SK-N-SH (cell line): Measurements from ENCODE around the gene RPA1. TPM values are rescaled to one million over a fixed set of nuclear protein-coding genes. Genes with fewer than 3 reads are reported as not detected.

ENCODE experiments used
- CTCF ChIA-PET: fragments of 300-600, 350-600 bp; formaldehyde crosslinking; extraction: SDS; loops from one replicate; lab custom pipeline; 2021; lab: Yijun Ruan, JAX
- POLR2A ChIA-PET: fragments of 350-600 bp; sonication (Branson Sonifier 250); formaldehyde crosslinking; extraction: SDS; loops from one replicate; lab custom pipeline; 2020; ENCODE audit warnings: antibody characterized with exemption, inconsistent platforms; lab: Yijun Ruan, JAX
- DNase-seq: peaks from one replicate; pipeline ENCODE4 v3.0.0; 2012
- H2AFZ ChIP-seq: fragments of 200-600 bp; sonication (generic); 2 replicates; pipeline ENCODE4 v1.8.1; 2016; ENCODE audit warnings: antibody characterized with exemption, mild to moderate bottlenecking, low read depth
- H3F3A ChIP-seq: fragments of 200-600 bp; sonication (generic); replicated peaks from 2 replicates; pipeline ENCODE3; 2016; ENCODE audit warnings: antibody characterized with exemption, mild to moderate bottlenecking; ENCODE audit not compliant: insufficient read depth
- H3K27ac ChIP-seq, 2 experiments: fragments of 200-500 bp in 1 of 2; fragments of 200-600 bp in 1 of 2; sonication (Bioruptor generic) in 1 of 2; sonication (generic), shearing (Covaris generic) in 1 of 2; 2 replicates each; pipeline versions ENCODE4 v1.5.1 to v1.6.1; 2014 to 2016; ENCODE audit warnings: low read depth in 2 of 2, inconsistent platforms in 1 of 2, low read length in 1 of 2, mild to moderate bottlenecking in 1 of 2, mixed read lengths in 1 of 2
- H3K27me3 ChIP-seq: fragments of 200-600 bp; sonication (generic), shearing (Covaris generic); 2 replicates; pipeline ENCODE4 v1.6.1; 2016; ENCODE audit warnings: mixed run types; ENCODE audit not compliant: insufficient read depth
- H3K36me3 ChIP-seq, 2 experiments: fragments of 200-500 bp in 1 of 2; fragments of 200-600 bp in 1 of 2; sonication (Bioruptor generic) in 1 of 2; sonication (generic) in 1 of 2; replicated peaks in 1 of 2; 2 replicates each; pipeline versions ENCODE3 to v1.5.1; 2014 to 2016; ENCODE audit warnings: low read length in 1 of 2, mild to moderate bottlenecking in 1 of 2; ENCODE audit not compliant: insufficient read depth in 2 of 2, control insufficient read depth in 1 of 2
- H3K4me1 ChIP-seq, 2 experiments: fragments of 200-500 bp in 1 of 2; fragments of 200-600 bp in 1 of 2; sonication (Bioruptor generic) in 1 of 2; sonication (generic), shearing (Covaris generic) in 1 of 2; 2 replicates each; pipeline versions ENCODE4 v1.5.1 to v1.6.1; 2014 to 2016; ENCODE audit warnings: low read depth in 1 of 2, low read length in 1 of 2, mixed run types in 1 of 2; ENCODE audit not compliant: insufficient read depth in 2 of 2, control insufficient read depth in 1 of 2
- H3K4me2 ChIP-seq: fragments of 200-600 bp; sonication (generic), shearing (Covaris generic); 2 replicates; pipeline ENCODE4 v1.6.1; 2017; ENCODE audit warnings: mixed run types
- H3K4me3 ChIP-seq, 2 experiments: fragments of 200-500 bp in 1 of 2; fragments of 200-600 bp in 1 of 2; sonication (Bioruptor generic) in 1 of 2; sonication (generic), shearing (Covaris generic) in 1 of 2; 2 replicates each; pipeline versions ENCODE4 v1.5.1 to v1.8.1; 2014 to 2016; ENCODE audit warnings: low read depth in 2 of 2, inconsistent platforms in 1 of 2, low read length in 1 of 2, mild to moderate bottlenecking in 1 of 2, mixed read lengths in 1 of 2, moderate library complexity in 1 of 2
- H3K79me2 ChIP-seq: fragments of 200-600 bp; sonication (generic); 2 replicates; pipeline ENCODE4 v1.8.1; 2017; ENCODE audit warnings: mild to moderate bottlenecking; ENCODE audit not compliant: insufficient read depth
- H3K9ac ChIP-seq: fragments of 200-600 bp; sonication (generic); 2 replicates; pipeline ENCODE4 v1.6.1; 2017; ENCODE audit warnings: mixed run types
- H3K9me2 ChIP-seq: fragments of 200-600 bp; sonication (generic); 2 replicates; pipeline ENCODE4 v1.6.1; 2017; ENCODE audit warnings: mixed run types
- H3K9me3 ChIP-seq: fragments of 200-600 bp; sonication (generic); 2 replicates; pipeline ENCODE4 v1.6.1; 2017; ENCODE audit warnings: mixed run types, mild to moderate bottlenecking, moderate library complexity
- H4K20me1 ChIP-seq: fragments of 200-600 bp; sonication (generic); 2 replicates; pipeline ENCODE4 v1.6.1; 2017; ENCODE audit warnings: mild to moderate bottlenecking, mixed run types; ENCODE audit not compliant: insufficient read depth
- ELF1 ChIP-seq: IDR thresholded peaks from 2 replicates; pipeline ENCODE4 v1.4.0; 2012
- EZH2phosphoT487 ChIP-seq: fragments of 200-600 bp; sonication (generic); IDR thresholded peaks from 2 replicates; pipeline ENCODE4 v1.6.1; 2017; ENCODE audit warnings: low read depth, mixed run types, mild to moderate bottlenecking, antibody characterized with exemption, moderate library complexity, borderline replicate concordance
- FOXM1 ChIP-seq: IDR thresholded peaks from 2 replicates; pipeline ENCODE4 v1.4.0; 2012; ENCODE audit warnings: low read depth, mild to moderate bottlenecking
- GATA2 ChIP-seq: sonication (generic); formaldehyde crosslinking; IDR thresholded peaks from 2 replicates; pipeline ENCODE4 v1.5.0; 2020; ENCODE audit warnings: mild to moderate bottlenecking, missing genetic modification reagents
- MAX ChIP-seq: IDR thresholded peaks from 2 replicates; pipeline ENCODE4 v1.4.0; 2012; ENCODE audit warnings: low read depth
- MEF2A ChIP-seq: IDR thresholded peaks from 2 replicates; pipeline ENCODE4 v1.4.0; 2012; ENCODE audit warnings: low read depth, borderline replicate concordance
- MXI1 ChIP-seq: IDR thresholded peaks from 2 replicates; pipeline ENCODE4 v1.6.1; 2012; ENCODE audit warnings: mild to moderate bottlenecking, low read depth, low read length, improper control_type of control experiment
- NRF1 ChIP-seq: IDR thresholded peaks from 2 replicates; pipeline ENCODE4 v1.6.1; 2012; ENCODE audit warnings: low read depth, mild to moderate bottlenecking, low read length
- RAD21 ChIP-seq: IDR thresholded peaks from 2 replicates; pipeline ENCODE4 v1.6.1; 2012; ENCODE audit warnings: mild to moderate bottlenecking, low read length
- RFX5 ChIP-seq: IDR thresholded peaks from 2 replicates; pipeline ENCODE4 v1.6.1; 2012; ENCODE audit warnings: mild to moderate bottlenecking, improper control_type of control experiment, low read length
- SMC3 ChIP-seq: IDR thresholded peaks from 2 replicates; pipeline ENCODE4 v1.6.1; 2012; ENCODE audit warnings: low read depth, low read length, improper control_type of control experiment
- TAF1 ChIP-seq: IDR thresholded peaks from 2 replicates; pipeline ENCODE4 v1.6.1; 2012; ENCODE audit warnings: low read depth, mild to moderate bottlenecking, low read length, moderate library complexity, borderline replicate concordance
- ZBTB33 ChIP-seq: IDR thresholded peaks from 2 replicates; pipeline ENCODE4 v1.4.0; 2012; ENCODE audit warnings: low read depth, borderline replicate concordance
- WGBS: methylation state at CpG from one replicate; pipeline ENCODE4 v1.1.6; 2017; ENCODE audit warnings: low lambda C conversion rate; 5-methylcytosine and 5-hydroxymethylcytosine counted together
- polyA plus RNA-seq, 3 experiments: library from polyadenylated mRNA; depleted of rRNA; stranded (reverse); fragments of >200 nt; gene quantifications; 2 replicates each; pipeline ENCODE4 v1.2.3, GENCODE V29; 2012
- TF ChIP-seq, protein P1 (sequence below): fragments of 150-350 bp; IDR thresholded peaks from 2 replicates; pipeline ENCODE4 v1.6.1; 2017; ENCODE audit warnings: antibody characterized with exemption, low read length, low read depth, borderline replicate concordance
- TF ChIP-seq, protein P2 (sequence below): IDR thresholded peaks from 2 replicates; pipeline ENCODE4 v1.4.0; 2012; ENCODE audit warnings: low read depth, borderline replicate concordance
- TF ChIP-seq, protein P3 (sequence below): IDR thresholded peaks from 2 replicates; pipeline ENCODE4; 2012

RPA1 gene
- polyA plus RNA-seq, 1 of the 3 experiments (the other 2 are of a cell fraction) = 47.2 TPM

DNA sequence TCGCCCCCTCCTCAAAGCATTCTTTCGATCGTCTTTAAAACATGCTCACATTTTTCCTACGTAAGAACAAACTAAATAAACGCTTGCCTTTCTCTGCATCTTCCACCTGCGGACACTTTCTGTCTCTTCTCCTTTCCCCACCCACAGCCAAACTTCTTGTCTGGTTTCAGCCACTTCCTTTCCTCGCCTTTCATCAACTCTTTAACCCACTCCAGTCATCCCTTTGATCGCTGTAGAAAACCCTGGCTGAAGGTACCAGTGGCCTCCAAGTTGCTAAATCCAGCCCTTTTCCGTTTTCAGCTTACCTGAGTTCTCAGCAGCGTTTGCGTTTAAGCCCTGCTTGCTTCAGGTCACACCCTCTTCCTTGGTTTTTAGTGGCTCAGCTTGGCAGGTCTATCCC, 483 bp downstream of the RPA1 start:
- WGBS = 3% methylated on average over 11 of the region's 11 CpGs
- Histone ChIP-seq H3K36me3 (peaks cover 0 to 11% of the 10 kb centered on the region in 2 experiments), H3K9me2 (no peaks in the 10 kb centered on the region), H3K79me2 (peaks cover 74% of the 10 kb centered on the region), H3K27ac (peak overlapping the region; percentile 7 to 10; a peak in 2 of 4 replicates), H3K4me3 (peak overlapping the region; percentile 61 to 71), H2AFZ (peak overlapping the region; percentile 69), H4K20me1 (no peaks in the 10 kb centered on the region), H3K4me1 (peaks cover 0 to 4% of the 10 kb centered on the region in 2 experiments; a peak in 1 of 4 replicates), H3K4me2 (peak overlapping the region; percentile 90), H3K9me3 (no peaks in the 10 kb centered on the region), H3F3A (peaks cover 2% of the 10 kb centered on the region), H3K9ac (peak overlapping the region; percentile 59), H3K27me3 (no peaks in the 10 kb centered on the region)
- peak; percentile 27 for DNase-seq
- POLR2A ChIA-PET = interaction anchor here (0.5 to 1.4 kb wide), 4 partner anchors 20 to 113 kb away, joined by 3 to 6 read pairs (median 4); no protein-coding TSS in a partner anchor
- CTCF ChIA-PET = no interaction called here
- TF ChIP-seq ELF1 (no peak), MXI1 (no peak)

GRCh38 chr17:1834380-1835149, 4.8 kb downstream of the RPA1 start:
- Histone ChIP-seq H3F3A (peaks cover 8% of the 10 kb centered on the region), H3K4me2 (no peak overlapping the region), H2AFZ (no peak overlapping the region), H3K9me2 (no peaks in the 10 kb centered on the region), H3K4me3 (no peak overlapping the region), H3K9me3 (no peaks in the 10 kb centered on the region), H3K27ac (no peak overlapping the region), H3K9ac (no peak overlapping the region), H3K4me1 (no peaks in the 10 kb centered on the region; a peak in 1 of 4 replicates), H3K27me3 (no peaks in the 10 kb centered on the region), H4K20me1 (no peaks in the 10 kb centered on the region), H3K79me2 (peaks cover 98% of the 10 kb centered on the region), H3K36me3 (peaks cover 0 to 7% of the 10 kb centered on the region in 2 experiments)
- ChIA-PET POLR2A (no interaction called here), CTCF (interaction anchor here (0.7 to 1.4 kb wide), 3 partner anchors 9 to 113 kb away, joined by 3 to 4 read pairs (median 3); no protein-coding TSS in a partner anchor)
- TF ChIP-seq RFX5 = no peak
- TF ChIP-seq NRF1 = no peak
- TF ChIP-seq GATA2 = no peak
- TF ChIP-seq MEF2A = no peak
- TF ChIP-seq MXI1 = no peak
- TF ChIP-seq, protein P1, sequence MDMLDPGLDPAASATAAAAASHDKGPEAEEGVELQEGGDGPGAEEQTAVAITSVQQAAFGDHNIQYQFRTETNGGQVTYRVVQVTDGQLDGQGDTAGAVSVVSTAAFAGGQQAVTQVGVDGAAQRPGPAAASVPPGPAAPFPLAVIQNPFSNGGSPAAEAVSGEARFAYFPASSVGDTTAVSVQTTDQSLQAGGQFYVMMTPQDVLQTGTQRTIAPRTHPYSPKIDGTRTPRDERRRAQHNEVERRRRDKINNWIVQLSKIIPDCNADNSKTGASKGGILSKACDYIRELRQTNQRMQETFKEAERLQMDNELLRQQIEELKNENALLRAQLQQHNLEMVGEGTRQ = no peak
- TF ChIP-seq, protein P2, sequence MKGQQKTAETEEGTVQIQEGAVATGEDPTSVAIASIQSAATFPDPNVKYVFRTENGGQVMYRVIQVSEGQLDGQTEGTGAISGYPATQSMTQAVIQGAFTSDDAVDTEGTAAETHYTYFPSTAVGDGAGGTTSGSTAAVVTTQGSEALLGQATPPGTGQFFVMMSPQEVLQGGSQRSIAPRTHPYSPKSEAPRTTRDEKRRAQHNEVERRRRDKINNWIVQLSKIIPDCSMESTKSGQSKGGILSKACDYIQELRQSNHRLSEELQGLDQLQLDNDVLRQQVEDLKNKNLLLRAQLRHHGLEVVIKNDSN = no peak
- no peak for TF ChIP-seq SMC3
- TF ChIP-seq ZBTB33 = no peak
- TF ChIP-seq, protein P3, sequence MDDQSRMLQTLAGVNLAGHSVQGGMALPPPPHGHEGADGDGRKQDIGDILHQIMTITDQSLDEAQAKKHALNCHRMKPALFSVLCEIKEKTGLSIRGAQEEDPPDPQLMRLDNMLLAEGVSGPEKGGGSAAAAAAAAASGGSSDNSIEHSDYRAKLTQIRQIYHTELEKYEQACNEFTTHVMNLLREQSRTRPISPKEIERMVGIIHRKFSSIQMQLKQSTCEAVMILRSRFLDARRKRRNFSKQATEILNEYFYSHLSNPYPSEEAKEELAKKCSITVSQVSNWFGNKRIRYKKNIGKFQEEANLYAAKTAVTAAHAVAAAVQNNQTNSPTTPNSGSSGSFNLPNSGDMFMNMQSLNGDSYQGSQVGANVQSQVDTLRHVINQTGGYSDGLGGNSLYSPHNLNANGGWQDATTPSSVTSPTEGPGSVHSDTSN = no peak
- no peak for TF ChIP-seq FOXM1
- TF ChIP-seq EZH2phosphoT487 = no peak
- TF ChIP-seq MAX = no peak
- no peak for TF ChIP-seq RAD21
- TF ChIP-seq TAF1 = no peak
- TF ChIP-seq ELF1 = no peak
- no peak for DNase-seq
- 94% methylated on average over 12 of the region's 12 CpGs for WGBS
